ENCODE measurements around the gene SLC6A6.
A peak's percentile ranks its signal among the peaks of the same experiment; 100 is the strongest.

- peak in 2 of 3 experiments; percentile 3 to 30 for TF ChIP-seq CTCF (optimal IDR thresholded peaks at IDR 0.05 in 1 of 3, IDR thresholded peaks at IDR 0.05 in 1 of 3, conservative IDR thresholded peaks at IDR 0.05 in 1 of 3; ENCODE audit: extremely low read depth in 1 of 3, insufficient read depth in 2 of 3, low read length in 3 of 3)
- no peak for TF ChIP-seq EZH2 (IDR thresholded peaks at IDR 0.05; ENCODE audit: low read length)
Observed at GRCh38 chr3:14358426-14359211, 43.8 kb upstream of the SLC6A6 start.
